Aorta (tissue), 5 donors: ENCODE measurements around the gene COP1. TPM values are rescaled to one million over a fixed set of nuclear protein-coding genes. Genes with fewer than 3 reads are reported as not detected.

Experiments
- ATAC-seq: fragments of 200-7000 bp; cut with Tn5 transposase; one replicate; pipeline ENCODE4 v1.9.1; 2022; ENCODE audit warnings: moderate library complexity; ENCODE audit not compliant: low FRiP score
- DNase-seq, 2 donors: peaks; one replicate each; pipeline ENCODE4 v3.0.0-alpha.2; 2020
- H3K27ac ChIP-seq, 2 donors: one replicate each; pipeline ENCODE4 v1.5.1; 2013; ENCODE audit warnings: low read length in 2 of 2, mild to moderate bottlenecking in 2 of 2, moderate library complexity in 2 of 2, control low read depth in 1 of 2, inconsistent platforms in 1 of 2, low read depth in 1 of 2
- H3K27me3 ChIP-seq, 2 donors: one replicate each; pipeline ENCODE4 v1.6.1; 2013; ENCODE audit warnings: control low read depth in 1 of 2, low read length in 1 of 2, mild to moderate bottlenecking in 1 of 2, moderate library complexity in 1 of 2; ENCODE audit not compliant: insufficient read depth in 2 of 2, control insufficient read depth in 1 of 2
- H3K36me3 ChIP-seq, 2 donors: one replicate each; pipeline ENCODE4 v1.6.1; 2013; ENCODE audit warnings: control low read depth in 1 of 2, low read length in 1 of 2, mild to moderate bottlenecking in 1 of 2; ENCODE audit not compliant: insufficient read depth in 2 of 2, control insufficient read depth in 1 of 2
- H3K4me1 ChIP-seq, 2 donors: one replicate each; pipeline ENCODE4 v1.6.1; 2013; ENCODE audit warnings: low read length in 2 of 2, control low read depth in 1 of 2, mild to moderate bottlenecking in 1 of 2, moderate library complexity in 1 of 2; ENCODE audit not compliant: insufficient read depth in 2 of 2, control insufficient read depth in 1 of 2
- H3K4me3 ChIP-seq, 2 donors: one replicate each; pipeline ENCODE4 v1.5.1; 2013; ENCODE audit warnings: low read length in 2 of 2, control low read depth in 1 of 2, mild to moderate bottlenecking in 1 of 2
- H3K9me3 ChIP-seq: one replicate; pipeline ENCODE4 v1.6.1; 2013; ENCODE audit warnings: mild to moderate bottlenecking, low read length; ENCODE audit not compliant: control insufficient read depth
- WGBS, 2 donors: extraction: QIAGEN DNeasy Blood & Tissue Kit; methylation state at CpG; one replicate each; pipeline ENCODE4 v1.1.7; 2013; 5-methylcytosine and 5-hydroxymethylcytosine counted together
- intact Hi-C, 2 donors: fragments of 100-400 bp; cut with DNase I; formaldehyde crosslinking; loops; one replicate each; pipeline versions ENCODE4 v1.14.2 to v1.15.0; 2022
- polyA plus RNA-seq, 2 donors: library from polyadenylated mRNA; stranded (reverse); fragments of 200-250 nt; gene quantifications; one replicate each; pipeline ENCODE4 v1.2.3, GENCODE V29; 2013
- total RNA-seq, 2 donors: library from RNA; stranded (reverse); fragmentation: NEBNext Ultra II Directional; extraction: Animal tissue kit (Norgen Biotek cat#: 25700); gene quantifications; one replicate each; pipeline ENCODE4 v1.2.1, GENCODE V29; 2021
- donor health status: healthy with polysubstance abuse.
- donor health status: Bipolar disorder and iron deficiency.
- donor health status: DM: no; HTN: no; CAD: no.
- donor health status: DM: no; HTN: no; CAD: no.
- donor health status: DM: yes; HTN: yes; CAD: no.

Gene COP1
- total and polyA plus RNA-seq, 4 donors, result 30.4 to 54.2 (median 37.8) TPM

- WGBS, 2 donors, result 72 to 76% methylated on average over 3 of the region's 3 CpGs
- DNase-seq (no peak), ATAC-seq (no peak)
- Histone ChIP-seq H3K4me1 (peaks cover 3 to 8% of the 10 kb centered on the region in 2 donors), H3K36me3 (no peaks in the 10 kb centered on the region), H3K27ac (peak overlapping the region in 1 of 2 donors; percentile 14), H3K9me3 (no peaks in the 10 kb centered on the region), H3K27me3 (no peaks in the 10 kb centered on the region), H3K4me3 (no peak overlapping the region)
- intact Hi-C loops, result loop anchor here in 1 of 2 donors (10.0 kb wide), 1 partner anchor 140 kb away; no protein-coding TSS in a partner anchor
These were observed 271.9 kb downstream of the COP1 start for GRCh38 chr1:175935166-175935565.

DNA sequence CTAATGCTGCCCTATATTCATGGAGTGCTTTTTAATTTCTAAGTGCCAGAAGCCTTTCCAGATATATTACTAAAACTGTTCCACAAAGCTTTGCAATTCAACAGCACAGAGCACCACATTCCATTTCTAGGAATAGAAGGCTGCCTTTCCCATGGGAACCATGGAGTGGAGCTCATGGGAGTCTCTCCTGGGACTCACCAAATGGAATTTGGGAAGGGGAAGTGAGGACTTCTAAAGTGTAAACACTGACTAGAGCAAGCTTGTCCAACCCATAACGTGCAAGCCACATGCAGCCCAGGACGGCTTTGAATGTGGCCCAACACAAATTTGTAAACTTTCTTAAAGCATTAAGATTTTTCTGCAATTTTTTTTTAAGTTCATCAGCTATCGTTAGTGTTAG lies 273.3 kb downstream of the COP1 start:
- no peak overlapping the region for H3K4me3 ChIP-seq
- 3 to 12% methylated on average over 3 of the region's 3 CpGs for WGBS, 2 donors
- H3K27ac ChIP-seq, result no peak overlapping the region
- H3K36me3 ChIP-seq, result no peaks in the 10 kb centered on the region
- peaks cover 3 to 8% of the 10 kb centered on the region in 2 donors for H3K4me1 ChIP-seq
- DNase-seq, result no peak
- intact Hi-C loops, result loop anchor here in 1 of 2 donors (10.0 kb wide), 1 partner anchor 141 kb away; no protein-coding TSS in a partner anchor
- ATAC-seq, result peak; percentile 73
- no peaks in the 10 kb centered on the region for H3K27me3 ChIP-seq
- H3K9me3 ChIP-seq, result no peaks in the 10 kb centered on the region

GRCh38 chr1:175927944-175928343 lies 279.1 kb downstream of the COP1 start:
- intact Hi-C loops, result no loop called here
- Histone ChIP-seq H3K4me3 (no peak overlapping the region), H3K4me1 (no peaks in the 10 kb centered on the region), H3K9me3 (peaks cover 1% of the 10 kb centered on the region), H3K27ac (no peak overlapping the region), H3K36me3 (no peaks in the 10 kb centered on the region), H3K27me3 (no peaks in the 10 kb centered on the region)
- WGBS, 2 donors, result 99 to 100% methylated on average over 1 of the region's 1 CpG
- ATAC-seq (no peak), DNase-seq (no peak)

GRCh38 chr1:175922254-175922881 lies 284.7 kb downstream of the COP1 start:
- no peaks in the 10 kb centered on the region for H3K27me3 ChIP-seq
- no peak overlapping the region for H3K27ac ChIP-seq
- WGBS, 2 donors, result 60 to 69% methylated on average over 3 of the region's 3 CpGs
- no peak overlapping the region for H3K4me3 ChIP-seq
- no peak for DNase-seq
- intact Hi-C loops, result no loop called here
- no peak for ATAC-seq
- no peaks in the 10 kb centered on the region for H3K4me1 ChIP-seq
- no peaks in the 10 kb centered on the region for H3K9me3 ChIP-seq
- H3K36me3 ChIP-seq, result no peaks in the 10 kb centered on the region

DNA sequence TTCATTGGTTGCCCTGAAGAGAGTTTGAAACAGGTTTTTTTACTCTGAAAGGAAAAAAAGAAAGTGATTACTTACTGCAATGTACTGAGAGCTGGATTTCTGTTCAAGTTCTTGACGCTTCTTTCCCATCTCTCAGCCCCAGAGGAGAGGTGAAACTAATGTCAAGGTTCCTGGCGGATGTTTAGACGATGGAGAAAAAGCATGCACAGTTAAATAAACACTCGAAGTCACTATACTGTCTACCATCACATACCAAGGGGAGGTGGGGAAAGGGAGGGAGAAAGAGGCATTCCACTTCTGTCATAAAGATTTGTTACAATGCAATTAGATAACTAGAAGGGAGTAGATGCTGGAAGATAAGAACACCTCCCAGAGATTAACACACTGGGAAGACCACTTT lies 286.7 kb downstream of the COP1 start:
- ATAC-seq (no peak), DNase-seq (no peak)
- H3K4me3 ChIP-seq, result no peak overlapping the region
- no peaks in the 10 kb centered on the region for H3K27me3 ChIP-seq
- H3K27ac ChIP-seq, result no peak overlapping the region
- intact Hi-C loops, result no loop called here
- 62 to 68% methylated on average over 4 of the region's 4 CpGs for WGBS, 2 donors
- H3K9me3 ChIP-seq, result no peaks in the 10 kb centered on the region
- peaks cover 0 to 3% of the 10 kb centered on the region in 2 donors for H3K36me3 ChIP-seq
- H3K4me1 ChIP-seq, result no peaks in the 10 kb centered on the region

GRCh38 chr1:175919001-175919400 lies 288.1 kb downstream of the COP1 start:
- WGBS, 2 donors, result 90 to 93% methylated on average over 1 of the region's 1 CpG
- intact Hi-C loops, result no loop called here
- Histone ChIP-seq H3K27ac (no peak overlapping the region), H3K4me1 (no peaks in the 10 kb centered on the region), H3K4me3 (no peak overlapping the region), H3K9me3 (no peaks in the 10 kb centered on the region), H3K27me3 (no peaks in the 10 kb centered on the region), H3K36me3 (peaks cover 0 to 3% of the 10 kb centered on the region in 2 donors)
- DNase-seq (no peak), ATAC-seq (no peak)

- no peaks in the 10 kb centered on the region for H3K27me3 ChIP-seq
- DNase-seq (no peak), ATAC-seq (no peak)
- no peaks in the 10 kb centered on the region for H3K9me3 ChIP-seq
- WGBS, 2 donors, result 87% methylated on average over 2 of the region's 2 CpGs
- intact Hi-C loops, result no loop called here
- peaks cover 0 to 3% of the 10 kb centered on the region in 2 donors for H3K36me3 ChIP-seq
- no peaks in the 10 kb centered on the region for H3K4me1 ChIP-seq
- no peak overlapping the region for H3K4me3 ChIP-seq
- H3K27ac ChIP-seq, result no peak overlapping the region
These were observed 288.7 kb downstream of the COP1 start for GRCh38 chr1:175918364-175918801.

DNA sequence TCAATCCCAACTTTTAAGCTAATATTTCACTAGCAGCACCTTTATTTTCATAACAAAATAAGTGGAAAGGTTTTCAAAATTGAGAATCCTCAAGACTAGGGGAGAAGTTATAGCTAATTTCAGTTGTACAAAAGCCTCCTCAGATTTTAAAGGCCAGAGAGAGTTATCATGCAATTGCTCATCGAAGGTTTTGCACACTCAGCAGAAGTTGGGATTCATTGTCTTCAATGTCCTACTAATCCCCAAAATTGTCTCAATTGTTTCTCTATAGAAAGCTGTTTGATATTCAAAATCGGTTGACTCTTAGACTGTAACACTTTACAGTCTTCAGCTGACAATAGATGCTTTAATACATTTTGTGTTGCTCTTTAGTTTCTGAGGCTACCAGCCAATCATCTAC lies 293.0 kb downstream of the COP1 start:
- Histone ChIP-seq H3K9me3 (peaks cover 4% of the 10 kb centered on the region), H3K36me3 (peaks cover 0 to 3% of the 10 kb centered on the region in 2 donors), H3K4me3 (no peak overlapping the region), H3K27ac (no peak overlapping the region), H3K27me3 (no peaks in the 10 kb centered on the region), H3K4me1 (peaks cover 0 to 2% of the 10 kb centered on the region in 2 donors)
- intact Hi-C loops, result no loop called here
- DNase-seq (no peak), ATAC-seq (no peak)
- WGBS, 2 donors, result 88 to 92% methylated on average over 2 of the region's 2 CpGs

DNA sequence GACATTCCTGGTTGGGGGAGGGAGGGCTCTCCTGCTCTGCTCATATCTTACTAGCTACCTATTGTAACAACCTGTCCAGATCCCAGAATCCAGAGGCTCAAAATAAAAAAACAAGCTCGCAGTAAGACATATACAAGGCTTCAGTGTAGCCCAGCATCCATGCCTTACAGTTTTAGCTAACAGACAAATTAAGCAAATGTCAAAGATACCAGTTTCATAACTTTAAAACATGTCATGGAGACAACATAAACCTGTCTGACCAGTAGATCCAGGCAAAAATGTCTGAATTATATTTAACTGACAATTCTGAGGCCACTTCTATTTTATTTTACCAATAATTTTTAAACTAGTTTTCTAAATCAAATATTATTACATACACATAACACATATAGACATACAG lies 295.9 kb downstream of the COP1 start:
- Histone ChIP-seq H3K27me3 (no peaks in the 10 kb centered on the region), H3K4me1 (peaks cover 0 to 2% of the 10 kb centered on the region in 2 donors), H3K36me3 (peaks cover 0 to under 1% of the 10 kb centered on the region in 2 donors), H3K27ac (no peak overlapping the region), H3K9me3 (peaks cover 4% of the 10 kb centered on the region), H3K4me3 (no peak overlapping the region)
- ATAC-seq, result no peak
- intact Hi-C loops, result no loop called here
- no peak for DNase-seq
- 93 to 94% methylated on average over 1 of the region's 1 CpG for WGBS, 2 donors
